OCI-LY7 (cell line): Measurements from ENCODE around the gene CBFA2T2. TPM values are rescaled to one million over a fixed set of nuclear protein-coding genes. Genes with fewer than 3 reads are reported as not detected.

Experiments
- BruUV-seq: library from RNA; stranded (reverse); fragments of 400-500 nt; replicated peaks from 2 replicates; lab custom pipeline; 2021; lab: Mats Ljungman, UMichigan
- CTCF ChIA-PET: fragments of 300-600 bp; sonication (Branson Sonifier 250); formaldehyde crosslinking; loops from one replicate; lab custom pipeline; 2022; ENCODE audit warnings: antibody characterized with exemption; ENCODE audit not compliant: unreplicated experiment; lab: Charles Lee
- POLR2A ChIA-PET: fragments of 300-600 bp; sonication (Branson Sonifier 250); formaldehyde crosslinking; loops from one replicate; lab custom pipeline; 2022; ENCODE audit warnings: antibody characterized with exemption; lab: Charles Lee
- DNase-seq: peaks from one replicate; pipeline ENCODE4 v3.0.0-alpha.2; 2015; ENCODE audit warnings: low spot score
- H2AFZ ChIP-seq: fragments of 200-600 bp; sonication (generic), shearing (Covaris generic); 2 replicates; pipeline ENCODE4 v1.6.1; 2014; ENCODE audit warnings: mild to moderate bottlenecking, antibody characterized with exemption, low read length, moderate library complexity
- H3K27ac ChIP-seq: fragments of 200-600 bp; sonication (generic); 2 replicates; pipeline ENCODE4 v1.5.1; 2014; ENCODE audit warnings: mixed run types, low read depth, mild to moderate bottlenecking, moderate library complexity, low read length, inconsistent platforms; ENCODE audit not compliant: poor library complexity, severe bottlenecking
- H3K36me3 ChIP-seq: fragments of 200-600 bp; sonication (generic); 2 replicates; pipeline ENCODE4 v1.6.1; 2014; ENCODE audit warnings: mild to moderate bottlenecking, antibody characterized with exemption, low read length, moderate library complexity, mixed read lengths; ENCODE audit not compliant: insufficient read depth
- H3K4me1 ChIP-seq: fragments of 200-600 bp; sonication (generic); 2 replicates; pipeline ENCODE4 v1.5.1; 2014; ENCODE audit warnings: mild to moderate bottlenecking, low read length; ENCODE audit not compliant: insufficient read depth, poor library complexity, severe bottlenecking
- H3K4me2 ChIP-seq: fragments of 200-600 bp; sonication (generic); 2 replicates; pipeline ENCODE4 v1.6.1; 2014; ENCODE audit warnings: mild to moderate bottlenecking, low read length
- H3K4me3 ChIP-seq: fragments of 200-600 bp; sonication (generic); 2 replicates; pipeline ENCODE4 v1.5.1; 2014; ENCODE audit warnings: mild to moderate bottlenecking, low read depth, low read length; ENCODE audit not compliant: poor library complexity, severe bottlenecking
- H3K79me2 ChIP-seq: fragments of 200-600 bp; sonication (generic); 2 replicates; pipeline ENCODE4 v1.6.1; 2016; ENCODE audit warnings: low read depth, mild to moderate bottlenecking, low read length, moderate library complexity, mixed read lengths; ENCODE audit not compliant: insufficient read depth
- H3K9me2 ChIP-seq: fragments of 200-600 bp; sonication (generic); 2 replicates; pipeline ENCODE4 v1.6.1; 2016; ENCODE audit warnings: mild to moderate bottlenecking, low read length, mixed read lengths; ENCODE audit not compliant: insufficient read depth
- H3K9me3 ChIP-seq: fragments of 200-600 bp; sonication (generic); 2 replicates; pipeline ENCODE4 v1.6.1; 2014; ENCODE audit warnings: mild to moderate bottlenecking, mixed run types, low read length, mixed read lengths
- H4K20me1 ChIP-seq: fragments of 200-600 bp; sonication (generic); 2 replicates; pipeline ENCODE4 v1.6.1; 2014; ENCODE audit warnings: mild to moderate bottlenecking, antibody characterized with exemption, low read length, moderate library complexity, mixed read lengths; ENCODE audit not compliant: insufficient read depth
- CTCF ChIP-seq: fragments of 200-600 bp; sonication (generic); conservative IDR thresholded peaks from 2 replicates; pipeline ENCODE4 v1.5.1; 2014; ENCODE audit warnings: mild to moderate bottlenecking, antibody characterized with exemption, low read length, moderate library complexity, mixed read lengths
- EZH2phosphoT487 ChIP-seq: fragments of 200-600 bp; sonication (generic); IDR thresholded peaks from 2 replicates; pipeline ENCODE4 v1.6.1; 2018; ENCODE audit warnings: low read depth, borderline replicate concordance, mild to moderate bottlenecking, mixed run types, antibody characterized with exemption, low read length, moderate library complexity, mixed read lengths
- intact Hi-C: fragments of 100-400 bp; cut with micrococcal nuclease; formaldehyde crosslinking; loops from one replicate; pipeline ENCODE4 v1.10.0; 2022; ENCODE audit not compliant: unreplicated experiment
- total RNA-seq, 2 experiments: library from RNA; depleted of rRNA in 1 of 2; stranded (reverse); fragments of >200 nt in 1 of 2; shearing (Covaris generic) in 1 of 2; gene quantifications; 2 replicates each; pipeline ENCODE4 v1.2.3, GENCODE V29; 2014 to 2022

CBFA2T2 gene
- total RNA-seq, 2 experiments from 2014 or later: 20.7 to 32.9 TPM

- H3K4me2 ChIP-seq: peak overlapping the region; percentile 93
- DNase-seq: peak; percentile 47
These were observed 179.3 kb downstream of the CBFA2T2 start for GRCh38 chr20:33669224-33669623.

DNA sequence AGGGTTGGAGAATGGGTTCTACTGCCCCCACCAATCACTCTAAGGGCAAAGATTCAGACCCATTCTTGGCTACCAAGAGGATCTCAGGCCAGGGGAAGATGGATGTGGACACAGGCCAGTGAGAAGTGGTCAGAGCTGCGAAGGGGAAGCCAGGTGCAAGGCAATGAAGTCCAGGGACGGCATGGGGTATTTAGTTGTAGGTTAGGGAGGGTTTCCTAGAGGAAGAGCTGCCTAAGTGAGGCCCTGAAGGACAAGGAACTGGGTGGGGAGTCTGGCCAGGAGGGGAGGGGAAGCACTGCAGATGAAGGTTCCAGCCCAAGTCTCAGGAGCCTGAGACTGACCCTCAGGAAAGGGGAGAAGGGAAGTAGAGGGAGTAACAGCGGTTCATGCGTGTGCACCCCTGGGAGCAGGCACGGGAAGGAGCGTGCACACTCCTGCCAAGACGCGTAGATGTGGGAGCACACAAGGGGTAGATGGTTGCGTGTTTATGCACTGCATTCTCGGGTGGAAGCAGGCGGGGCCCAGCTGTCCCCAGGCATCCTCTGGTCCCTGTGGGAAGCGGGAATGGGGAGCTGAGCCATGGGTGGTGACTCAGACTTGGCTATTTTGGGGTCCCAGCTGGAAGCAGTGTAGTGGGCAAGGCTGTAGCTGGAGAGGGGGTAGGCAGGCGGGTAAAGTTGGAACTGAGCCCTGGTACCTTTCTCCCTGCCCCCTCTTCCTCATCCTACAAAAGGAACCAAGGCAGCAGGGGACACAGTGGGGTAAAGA is 180.2 kb downstream of the CBFA2T2 start:
- H2AFZ ChIP-seq: no peak overlapping the region
- peak overlapping the region; percentile 93; the same call in 1 of the 2 replicates for H3K4me2 ChIP-seq
- intact Hi-C loops: loop anchor here (5.0 kb wide), 1 partner anchor 268 kb away; the partner anchor contains the start of gene CDK5RAP1
- ChIA-PET POLR2A (interaction anchor here (2.2 kb wide), 1 partner anchor 9 kb away, joined by 8 read pairs; no protein-coding TSS in a partner anchor), CTCF (interaction anchor here (0.6 kb wide), 1 partner anchor 94 kb away, joined by 3 read pairs; no protein-coding TSS in a partner anchor)
- no peak for TF ChIP-seq CTCF
- no peak for TF ChIP-seq EZH2phosphoT487
- peaks cover 70% of the 10 kb centered on the region for H3K4me1 ChIP-seq
- no peaks in the 10 kb centered on the region for H3K9me3 ChIP-seq
- no peaks in the 10 kb centered on the region for H3K9me2 ChIP-seq
- no TSS peak for BruUV-seq
- no peak overlapping the region for H3K4me3 ChIP-seq
- DNase-seq: no peak
- H3K27ac ChIP-seq: peak overlapping the region; percentile 61
- H3K36me3 ChIP-seq: peaks cover 37% of the 10 kb centered on the region; the same call in 1 of the 2 replicates
- peaks cover 18% of the 10 kb centered on the region; the same call in 1 of the 2 replicates for H3K79me2 ChIP-seq
- H4K20me1 ChIP-seq: 0 out of 2 replicates have a peak, but pooled peaks cover 5% of the 10 kb centered on the region

More at GRCh38 chr20:33669224-33669623, 179.3 kb downstream of the CBFA2T2 start:
- Histone ChIP-seq H3K9me2 (no peaks in the 10 kb centered on the region), H3K27ac (peak overlapping the region; percentile 61), H3K79me2 (peaks cover 18% of the 10 kb centered on the region; the same call in 1 of the 2 replicates), H4K20me1 (0 out of 2 replicates have a peak, but pooled peaks cover 5% of the 10 kb centered on the region), H3K4me3 (peak overlapping the region; percentile 7), H3K36me3 (peaks cover 35% of the 10 kb centered on the region; the same call in 1 of the 2 replicates), H2AFZ (no peak overlapping the region), H3K4me1 (peaks cover 71% of the 10 kb centered on the region), H3K9me3 (no peaks in the 10 kb centered on the region)
- ChIA-PET POLR2A (interaction anchor here (0.6 to 2.2 kb wide), 4 partner anchors 10 to 173 kb away, joined by 3 to 8 read pairs (median 4); no protein-coding TSS in a partner anchor), CTCF (interaction anchor here (0.5 to 2.9 kb wide), 3 partner anchors 11 to 250 kb away, joined by 5 to 16 read pairs (median 7); no protein-coding TSS in a partner anchor)
- intact Hi-C loops: loop anchor here (5.0 kb wide), 1 partner anchor 267 kb away; the partner anchor contains the start of gene CDK5RAP1
- TF ChIP-seq CTCF (no peak), EZH2phosphoT487 (no peak)
- BruUV-seq: no TSS peak
